Measurements from ENCODE around the gene APOBEC3H.

APOBEC3H gene

DNA sequence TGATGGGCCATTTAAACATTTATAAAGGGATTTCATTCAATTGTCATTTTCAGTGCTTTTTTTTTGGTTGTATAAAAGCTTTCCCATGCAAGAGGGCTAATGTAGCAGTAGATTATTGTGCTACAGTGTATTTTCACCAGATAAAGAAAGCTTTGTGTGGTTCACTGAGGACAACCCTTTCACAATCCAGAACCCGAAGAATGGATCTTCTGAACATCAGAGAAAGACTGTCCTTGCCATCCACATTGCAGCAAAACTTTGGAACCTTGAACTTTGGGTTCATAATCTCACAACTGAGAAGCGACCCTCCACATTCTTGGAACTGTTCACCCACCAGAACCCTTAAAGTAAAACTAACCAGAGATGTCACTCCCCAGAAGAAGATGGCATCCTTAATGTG lies 9.3 kb downstream of the APOBEC3H start:
- Histone ChIP-seq H3K9me3 (ENCODE audit: low read length) (no peaks in the 10 kb centered on the region), H2AFZ (ENCODE audit: low read depth, low read length) (no peak overlapping the region), H3K36me3 (ENCODE audit: insufficient read depth, low read length) (no peaks in the 10 kb centered on the region), H3K4me1 (ENCODE audit: insufficient read depth, low read length) (no peaks in the 10 kb centered on the region), H3K4me3 (ENCODE audit: low read length) (no peak overlapping the region), H3K27me3 (ENCODE audit: insufficient read depth, low read length) (no peaks in the 10 kb centered on the region)

DNA sequence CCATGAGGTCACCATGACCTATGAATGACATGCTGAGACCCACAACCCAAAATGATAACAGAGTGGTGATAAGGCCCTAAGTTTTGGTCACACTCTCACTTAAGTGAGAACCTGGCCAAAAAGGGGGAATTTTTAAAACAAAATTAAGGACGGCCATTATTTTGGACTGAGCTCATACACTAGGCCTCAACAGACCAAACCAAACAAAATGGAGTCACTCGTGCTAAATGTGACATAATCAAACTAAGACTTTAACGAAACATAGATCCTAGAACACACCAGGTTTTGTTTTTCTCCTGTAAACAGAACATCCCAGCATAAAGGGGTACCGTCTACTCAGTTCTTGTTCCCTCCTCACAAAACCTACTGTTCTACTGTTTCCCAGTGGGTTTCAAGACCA lies 11.4 kb downstream of the APOBEC3H start:
- no peaks in the 10 kb centered on the region for H3K4me1 ChIP-seq (ENCODE audit: insufficient read depth, low read length)
- H3K27me3 ChIP-seq (ENCODE audit: insufficient read depth, low read length) = peaks cover under 1% of the 10 kb centered on the region
- no peaks in the 10 kb centered on the region for H3K36me3 ChIP-seq (ENCODE audit: insufficient read depth, low read length)
- no peak overlapping the region for H2AFZ ChIP-seq (ENCODE audit: low read depth, low read length)
- H3K4me3 ChIP-seq (ENCODE audit: low read length) = no peak overlapping the region
- no peaks in the 10 kb centered on the region for H3K9me3 ChIP-seq (ENCODE audit: low read length)

DNA sequence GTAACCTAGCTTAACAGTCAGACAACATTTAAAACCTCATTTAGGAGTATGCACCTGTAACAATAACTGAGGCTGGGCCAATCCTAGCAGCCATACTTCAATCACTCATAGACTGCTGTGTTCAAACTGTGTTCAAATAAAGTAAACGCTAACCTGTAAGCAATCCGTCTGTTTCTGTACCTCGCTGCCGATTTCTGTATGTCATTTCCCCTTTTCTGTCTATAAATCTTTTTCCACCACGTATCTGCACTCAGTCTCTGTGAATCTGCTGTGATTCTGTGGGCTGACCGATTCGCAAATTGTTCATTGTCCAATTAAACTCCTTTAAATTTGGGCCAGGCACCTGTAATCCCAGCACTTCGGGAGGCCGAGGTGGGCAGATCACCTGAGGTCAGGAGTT lies 12.3 kb downstream of the APOBEC3H start:
- Histone ChIP-seq H3K4me3 (ENCODE audit: low read length) (no peak overlapping the region), H3K4me1 (ENCODE audit: insufficient read depth, low read length) (peaks cover 5% of the 10 kb centered on the region), H3K9me3 (ENCODE audit: low read length) (no peaks in the 10 kb centered on the region), H2AFZ (ENCODE audit: low read depth, low read length) (no peak overlapping the region), H3K36me3 (ENCODE audit: insufficient read depth, low read length) (no peaks in the 10 kb centered on the region), H3K27me3 (ENCODE audit: insufficient read depth, low read length) (peaks cover 8% of the 10 kb centered on the region)

GRCh38 chr22:39110631-39111561 lies 13.9 kb downstream of the APOBEC3H start:
- peaks cover 13% of the 10 kb centered on the region for H3K27me3 ChIP-seq (ENCODE audit: insufficient read depth, low read length)
- no peak overlapping the region for H3K4me3 ChIP-seq (ENCODE audit: low read length)
- no peaks in the 10 kb centered on the region for H3K9me3 ChIP-seq (ENCODE audit: low read length)
- H3K36me3 ChIP-seq (ENCODE audit: insufficient read depth, low read length) = no peaks in the 10 kb centered on the region
- H3K4me1 ChIP-seq (ENCODE audit: insufficient read depth, low read length) = peaks cover 15% of the 10 kb centered on the region
- H2AFZ ChIP-seq (ENCODE audit: low read depth, low read length) = no peak overlapping the region

DNA sequence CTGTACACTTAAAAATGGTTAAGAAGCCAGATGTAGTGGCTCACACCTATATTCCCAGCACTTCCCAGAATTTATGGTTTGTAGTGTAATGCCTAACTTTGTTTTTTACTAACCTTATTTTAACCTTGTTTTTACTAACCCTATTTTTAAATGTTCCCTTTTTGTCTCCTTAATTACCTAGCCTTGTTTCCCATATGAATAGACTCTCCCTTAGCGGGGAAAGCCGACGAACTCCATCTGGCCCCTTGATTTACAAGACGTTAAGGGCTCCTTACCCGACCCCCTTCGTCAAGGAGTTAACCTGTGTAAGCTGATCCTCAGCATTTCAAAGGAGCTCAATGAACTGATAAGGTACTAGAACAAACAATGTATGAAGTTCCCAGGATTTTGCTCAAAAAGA lies 17.1 kb downstream of the APOBEC3H start:
- Histone ChIP-seq H3K4me3 (ENCODE audit: low read length) (no peak overlapping the region), H3K9me3 (ENCODE audit: low read length) (no peaks in the 10 kb centered on the region), H3K27me3 (ENCODE audit: insufficient read depth, low read length) (peaks cover 14% of the 10 kb centered on the region), H3K4me1 (ENCODE audit: insufficient read depth, low read length) (peaks cover 15% of the 10 kb centered on the region), H2AFZ (ENCODE audit: low read depth, low read length) (no peak overlapping the region), H3K36me3 (ENCODE audit: insufficient read depth, low read length) (no peaks in the 10 kb centered on the region)

GRCh38 chr22:39115570-39115969 lies 18.5 kb downstream of the APOBEC3H start:
- Histone ChIP-seq H3K4me1 (ENCODE audit: insufficient read depth, low read length) (peaks cover 15% of the 10 kb centered on the region), H3K4me3 (ENCODE audit: low read length) (no peak overlapping the region), H2AFZ (ENCODE audit: low read depth, low read length) (no peak overlapping the region), H3K9me3 (ENCODE audit: low read length) (no peaks in the 10 kb centered on the region), H3K27me3 (ENCODE audit: insufficient read depth, low read length) (peaks cover 14% of the 10 kb centered on the region), H3K36me3 (ENCODE audit: insufficient read depth, low read length) (no peaks in the 10 kb centered on the region)

GRCh38 chr22:39115977-39116621 lies 19.1 kb downstream of the APOBEC3H start:
- peaks cover 14% of the 10 kb centered on the region for H3K27me3 ChIP-seq (ENCODE audit: insufficient read depth, low read length)
- no peak overlapping the region for H2AFZ ChIP-seq (ENCODE audit: low read depth, low read length)
- H3K36me3 ChIP-seq (ENCODE audit: insufficient read depth, low read length) = no peaks in the 10 kb centered on the region
- peaks cover 15% of the 10 kb centered on the region for H3K4me1 ChIP-seq (ENCODE audit: insufficient read depth, low read length)
- H3K9me3 ChIP-seq (ENCODE audit: low read length) = no peaks in the 10 kb centered on the region
- H3K4me3 ChIP-seq (ENCODE audit: low read length) = no peak overlapping the region

DNA sequence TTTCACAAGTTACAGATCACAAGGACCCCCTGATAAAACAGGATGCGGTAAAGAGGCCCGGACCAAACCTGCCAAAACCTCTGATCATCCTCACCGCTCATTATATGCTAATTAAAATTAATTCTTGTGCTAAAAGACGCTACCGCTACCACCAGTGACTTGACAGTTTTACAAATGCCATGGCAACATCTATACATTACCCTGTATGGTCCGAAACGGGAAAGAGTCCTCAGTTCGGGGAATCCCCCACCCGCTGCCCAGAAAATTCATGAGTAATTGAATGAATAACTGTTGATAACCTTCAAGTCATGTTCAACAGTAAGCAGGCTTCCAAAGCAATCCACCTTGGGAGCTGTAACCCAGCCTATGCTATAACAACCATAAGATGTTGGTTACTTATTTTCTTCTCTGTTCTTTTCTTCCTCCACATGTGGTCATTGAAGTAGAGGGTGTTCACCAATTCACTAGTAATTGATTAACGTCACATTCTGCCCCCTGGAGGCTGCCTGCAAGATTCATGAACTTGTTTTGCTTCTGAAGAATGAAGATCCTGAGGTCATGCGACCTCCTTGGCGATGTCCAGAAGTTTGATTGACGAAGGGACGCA lies 20.6 kb downstream of the APOBEC3H start:
- Histone ChIP-seq H3K27me3 (ENCODE audit: insufficient read depth, low read length) (peaks cover 14% of the 10 kb centered on the region), H3K36me3 (ENCODE audit: insufficient read depth, low read length) (no peaks in the 10 kb centered on the region), H3K4me1 (ENCODE audit: insufficient read depth, low read length) (peaks cover 15% of the 10 kb centered on the region), H3K4me3 (ENCODE audit: low read length) (no peak overlapping the region), H2AFZ (ENCODE audit: low read depth, low read length) (no peak overlapping the region), H3K9me3 (ENCODE audit: low read length) (no peaks in the 10 kb centered on the region)

DNA sequence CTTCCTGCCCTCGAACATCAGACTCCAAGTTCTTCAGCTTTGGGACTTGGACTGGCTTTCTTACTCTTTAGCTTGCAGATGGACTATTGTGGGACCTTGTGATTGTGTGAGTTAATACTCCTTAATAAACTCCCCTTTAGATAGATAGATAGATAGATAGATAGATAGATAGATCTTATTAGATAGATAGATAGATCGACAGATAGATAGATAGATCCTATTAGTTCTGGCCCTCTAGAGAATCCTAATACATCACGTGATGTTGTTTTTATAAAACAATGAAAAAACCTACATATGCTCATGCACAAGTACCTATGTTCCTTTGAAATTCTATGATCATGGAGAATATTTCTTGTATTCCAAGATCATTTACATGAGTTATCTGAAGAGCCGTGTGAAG lies 23.9 kb downstream of the APOBEC3H start:
- Histone ChIP-seq H3K36me3 (ENCODE audit: insufficient read depth, low read length) (no peaks in the 10 kb centered on the region), H3K9me3 (ENCODE audit: low read length) (no peaks in the 10 kb centered on the region), H2AFZ (ENCODE audit: low read depth, low read length) (no peak overlapping the region), H3K4me1 (ENCODE audit: insufficient read depth, low read length) (peaks cover 8% of the 10 kb centered on the region), H3K27me3 (ENCODE audit: insufficient read depth, low read length) (no peaks in the 10 kb centered on the region), H3K4me3 (ENCODE audit: low read length) (no peak overlapping the region)

DNA sequence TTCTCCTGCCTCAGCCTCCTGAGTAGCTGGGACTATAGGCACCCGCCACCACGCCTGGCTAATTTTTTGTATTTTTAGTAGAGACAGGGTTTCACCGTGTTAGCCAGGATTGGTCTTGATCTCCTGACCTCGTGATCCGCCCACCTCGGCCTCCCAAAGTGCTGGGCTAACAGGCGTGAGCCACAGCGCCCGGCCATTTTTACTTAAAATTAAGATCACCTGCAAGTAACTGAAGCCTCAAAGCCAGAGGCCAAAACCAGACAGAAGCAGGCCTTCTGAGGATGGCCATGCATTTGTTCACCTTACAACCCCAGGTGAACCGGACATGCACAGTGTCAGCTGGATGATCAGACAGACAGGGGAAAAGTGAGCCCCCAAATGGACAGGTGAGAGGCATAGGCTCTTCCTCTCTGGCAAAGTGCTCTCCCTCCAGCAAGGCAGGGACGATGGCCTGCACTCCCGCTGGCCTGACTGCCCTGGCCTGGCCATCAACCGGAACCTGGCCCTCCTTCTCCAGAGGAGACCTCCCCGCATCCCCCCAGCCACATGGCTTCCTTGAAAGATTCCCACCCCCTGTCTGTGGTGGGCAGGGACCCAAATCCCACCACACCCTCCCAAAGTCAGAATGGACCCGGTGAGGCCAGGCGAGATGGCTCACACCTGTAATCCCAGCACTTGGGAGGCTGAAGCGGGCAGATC lies 25.9 kb downstream of the APOBEC3H start:
- Histone ChIP-seq H3K36me3 (ENCODE audit: insufficient read depth, low read length) (no peaks in the 10 kb centered on the region), H3K27me3 (ENCODE audit: insufficient read depth, low read length) (peaks cover 3% of the 10 kb centered on the region), H3K4me1 (ENCODE audit: insufficient read depth, low read length) (peaks cover 8% of the 10 kb centered on the region), H3K9me3 (ENCODE audit: low read length) (no peaks in the 10 kb centered on the region), H3K4me3 (ENCODE audit: low read length) (no peak overlapping the region), H2AFZ (ENCODE audit: low read depth, low read length) (no peak overlapping the region)

- Histone ChIP-seq H3K9me3 (ENCODE audit: low read length) (no peaks in the 10 kb centered on the region), H3K4me3 (ENCODE audit: low read length) (no peak overlapping the region), H3K4me1 (ENCODE audit: insufficient read depth, low read length) (peaks cover 9% of the 10 kb centered on the region), H3K36me3 (ENCODE audit: insufficient read depth, low read length) (no peaks in the 10 kb centered on the region), H2AFZ (ENCODE audit: low read depth, low read length) (no peak overlapping the region), H3K27me3 (ENCODE audit: insufficient read depth, low read length) (peaks cover 3% of the 10 kb centered on the region)
Observed at GRCh38 chr22:39123751-39124581, 26.9 kb downstream of the APOBEC3H start.

- H3K36me3 ChIP-seq (ENCODE audit: insufficient read depth, low read length) = no peaks in the 10 kb centered on the region
- H3K27me3 ChIP-seq (ENCODE audit: insufficient read depth, low read length) = peaks cover 3% of the 10 kb centered on the region
- no peak overlapping the region for H3K4me3 ChIP-seq (ENCODE audit: low read length)
- H3K9me3 ChIP-seq (ENCODE audit: low read length) = no peaks in the 10 kb centered on the region
- peaks cover 23% of the 10 kb centered on the region for H3K4me1 ChIP-seq (ENCODE audit: insufficient read depth, low read length)
- no peak overlapping the region for H2AFZ ChIP-seq (ENCODE audit: low read depth, low read length)
Observed at GRCh38 chr22:39125622-39126021, 28.6 kb downstream of the APOBEC3H start.

Measured in neuron (in vitro differentiated cells).